GM13976 (cell line): ENCODE data around the gene NPW.

Experiments used
- DNase-seq: peaks from one replicate; pipeline ENCODE4 v3.0.0; 2012; ENCODE audit warnings: low spot score
- CTCF ChIP-seq: IDR thresholded peaks from 2 replicates; pipeline ENCODE4 v1.5.1; 2012; ENCODE audit warnings: borderline replicate concordance, mild to moderate bottlenecking; ENCODE audit not compliant: insufficient read depth; ENCODE audit errors: extremely low read depth, missing control alignments, control extremely low read depth
- in situ Hi-C: fragments of 300-500 bp; cut with MboI; formaldehyde crosslinking; loops from one replicate; pipeline ENCODE4 v1.12.0; 2022; ENCODE audit warnings: low sequenced_read_pairs, mixed read lengths, inconsistent platforms; ENCODE audit not compliant: unreplicated experiment

NPW gene

GRCh38 chr16:2002406-2003230, 17.0 kb upstream of the NPW start:
- TF ChIP-seq CTCF, result no peak
- in situ Hi-C loops, result loop anchor here (25.0 kb wide), 1 partner anchor 485 kb away; the partner anchor contains the start of gene TBC1D24
- no peak for DNase-seq

GRCh38 chr16:2003231-2003826, 16.3 kb upstream of the NPW start:
- TF ChIP-seq CTCF, result no peak
- no peak for DNase-seq
- in situ Hi-C loops, result loop anchor here (25.0 kb wide), 1 partner anchor 484 kb away; the partner anchor contains the start of gene TBC1D24

- in situ Hi-C loops, result loop anchor here (25.0 kb wide), 1 partner anchor 483 kb away; the partner anchor contains the start of gene TBC1D24
- TF ChIP-seq CTCF, result peak; percentile 97
- peak; percentile 95 for DNase-seq
These were observed 15.6 kb upstream of the NPW start for GRCh38 chr16:2003827-2004641.

- TF ChIP-seq CTCF, result no peak
- in situ Hi-C loops, result loop anchor here (25.0 kb wide), 1 partner anchor 482 kb away; the partner anchor contains the start of gene TBC1D24
- DNase-seq, result no peak
These were observed 14.6 kb upstream of the NPW start for GRCh38 chr16:2004795-2005517.

GRCh38 chr16:2005646-2006045, 13.9 kb upstream of the NPW start:
- no peak for DNase-seq
- in situ Hi-C loops, result loop anchor here (25.0 kb wide), 1 partner anchor 482 kb away; the partner anchor contains the start of gene TBC1D24
- TF ChIP-seq CTCF, result peak; percentile 8

- no peak for DNase-seq
- TF ChIP-seq CTCF, result no peak
- in situ Hi-C loops, result loop anchor here (25.0 kb wide), 1 partner anchor 481 kb away; the partner anchor contains the start of gene TBC1D24
These were observed 13.3 kb upstream of the NPW start for GRCh38 chr16:2006317-2006716.
